T-helper 1 cell (primary cell): ENCODE measurements around the gene HLA-F.

ENCODE experiments used
- DNase-seq, 5 donors: peaks; one replicate each; pipeline ENCODE4 v3.0.0-alpha.2; 2012 to 2020

The HLA-F gene

DNA sequence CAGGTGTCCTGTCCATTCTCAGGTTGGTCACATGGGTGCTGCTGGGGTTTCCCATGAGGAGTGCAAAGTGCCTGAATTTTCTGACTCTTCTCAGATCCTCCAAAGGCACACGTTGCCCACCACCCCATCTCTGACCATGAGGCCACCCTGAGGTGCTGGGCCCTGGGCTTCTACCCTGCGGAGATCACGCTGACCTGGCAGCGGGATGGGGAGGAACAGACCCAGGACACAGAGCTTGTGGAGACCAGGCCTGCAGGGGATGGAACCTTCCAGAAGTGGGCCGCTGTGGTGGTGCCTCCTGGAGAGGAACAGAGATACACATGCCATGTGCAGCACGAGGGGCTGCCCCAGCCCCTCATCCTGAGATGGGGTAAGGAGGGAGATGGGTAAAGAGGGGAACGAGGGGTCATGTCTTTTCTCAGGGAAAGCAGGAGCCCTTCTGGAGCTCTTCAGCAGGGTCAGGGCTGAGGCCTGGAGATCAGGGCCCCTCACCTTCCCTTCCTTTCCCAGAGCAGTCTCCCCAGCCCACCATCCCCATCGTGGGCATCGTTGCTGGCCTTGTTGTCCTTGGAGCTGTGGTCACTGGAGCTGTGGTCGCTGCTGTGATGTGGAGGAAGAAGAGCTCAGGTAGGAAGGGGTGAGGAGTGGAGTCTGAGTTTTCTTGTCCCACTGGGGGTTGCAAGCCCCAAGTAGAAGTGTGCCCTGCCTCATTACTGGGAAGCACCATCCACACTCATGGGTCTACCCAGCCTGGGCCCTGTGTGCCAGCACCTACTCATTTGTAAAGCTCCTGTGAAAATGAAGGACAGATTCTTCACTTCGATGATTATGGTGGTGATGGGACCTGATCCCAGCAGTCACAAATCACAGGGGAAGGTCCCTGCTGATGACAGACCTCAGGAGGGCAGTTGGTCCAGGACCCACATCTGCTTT, 2.0 kb downstream of the HLA-F start:
- no peak for DNase-seq

- DNase-seq: no peak
Measured at GRCh38 chr6:29726001-29726400, 2.8 kb downstream of the HLA-F start.

GRCh38 chr6:29726571-29727194, 3.4 kb downstream of the HLA-F start:
- DNase-seq: no peak

GRCh38 chr6:29727637-29728036, 4.4 kb downstream of the HLA-F start:
- no peak for DNase-seq

DNA sequence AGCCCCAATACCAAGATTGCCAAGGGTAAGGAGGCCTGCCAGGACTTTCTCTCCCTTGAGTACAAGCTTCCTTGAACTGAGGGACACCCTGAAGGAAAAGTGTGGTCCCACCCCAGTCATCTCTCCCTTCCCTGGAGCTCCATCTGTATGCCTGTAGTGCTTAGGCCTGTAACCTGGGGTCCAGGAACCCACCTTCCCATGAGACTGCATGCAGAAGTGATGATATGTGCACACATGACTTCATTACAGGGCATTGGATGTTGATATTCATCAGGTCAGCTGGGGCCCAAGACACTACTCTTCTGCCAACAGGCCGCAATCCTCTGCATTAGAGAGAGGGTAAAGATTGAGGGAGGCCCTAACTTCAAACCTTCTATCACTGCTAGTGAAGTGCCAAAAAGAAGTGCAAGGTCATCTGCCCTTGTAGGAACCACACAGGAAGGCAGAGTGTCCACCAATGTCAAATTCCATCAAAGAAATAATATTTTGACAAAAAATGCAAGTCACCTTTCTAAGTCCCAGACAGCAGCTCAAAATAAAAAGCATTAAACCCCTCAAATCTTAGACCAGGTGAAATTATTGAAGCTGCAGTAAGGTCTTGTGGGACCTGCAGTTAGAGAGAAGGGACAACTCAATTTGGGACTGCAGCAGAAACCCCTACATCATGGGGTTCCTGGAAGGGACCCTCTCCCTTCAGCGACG, 5.1 kb downstream of the HLA-F start:
- no peak for DNase-seq

DNA sequence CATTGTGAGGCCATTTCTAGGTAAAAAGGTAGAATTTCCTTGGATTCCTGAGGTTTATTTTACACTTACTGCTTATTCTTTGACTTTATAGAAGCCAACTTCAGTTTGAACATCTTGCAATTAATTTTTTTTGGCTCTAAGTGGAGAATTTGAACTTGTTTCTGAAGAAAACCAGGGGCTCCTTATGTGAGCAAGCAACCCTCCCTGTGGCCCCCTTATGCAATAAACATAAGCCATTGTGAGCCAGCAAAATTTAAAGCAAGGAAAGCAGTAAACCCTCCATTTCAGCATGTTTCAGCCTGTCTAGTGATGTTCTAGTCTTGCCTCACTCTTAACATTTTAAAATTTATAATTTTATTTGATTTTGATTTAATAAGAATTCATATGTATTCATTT, 5.6 kb downstream of the HLA-F start:
- DNase-seq: no peak

GRCh38 chr6:29729774-29730328, 6.6 kb downstream of the HLA-F start:
- DNase-seq: no peak

DNA sequence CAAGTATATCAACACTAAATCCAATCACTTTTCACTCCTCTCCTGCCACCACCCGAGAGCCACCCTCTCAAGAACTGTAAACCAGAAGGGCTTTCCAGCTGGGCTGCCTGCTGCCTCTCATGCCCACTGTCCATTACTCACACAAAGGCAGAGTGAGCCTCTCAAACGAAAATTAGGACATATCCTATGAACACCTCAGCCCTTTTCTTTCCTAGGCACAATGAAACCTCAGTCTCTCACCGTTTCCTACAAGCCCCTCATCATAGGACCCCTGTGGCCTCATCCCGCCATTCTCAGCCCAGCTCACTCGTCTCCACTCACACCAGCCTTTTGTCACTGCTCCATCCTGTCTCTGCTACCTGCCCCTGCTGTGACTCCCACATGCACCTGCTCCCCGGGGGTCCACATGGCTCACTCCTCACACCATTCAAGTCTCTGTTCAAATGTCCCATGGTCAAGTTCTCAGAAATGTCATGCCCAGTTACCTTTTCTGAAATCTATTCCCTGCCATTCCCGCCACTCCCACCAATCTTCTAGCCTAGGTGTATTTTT, 7.4 kb downstream of the HLA-F start:
- DNase-seq: no peak

DNA sequence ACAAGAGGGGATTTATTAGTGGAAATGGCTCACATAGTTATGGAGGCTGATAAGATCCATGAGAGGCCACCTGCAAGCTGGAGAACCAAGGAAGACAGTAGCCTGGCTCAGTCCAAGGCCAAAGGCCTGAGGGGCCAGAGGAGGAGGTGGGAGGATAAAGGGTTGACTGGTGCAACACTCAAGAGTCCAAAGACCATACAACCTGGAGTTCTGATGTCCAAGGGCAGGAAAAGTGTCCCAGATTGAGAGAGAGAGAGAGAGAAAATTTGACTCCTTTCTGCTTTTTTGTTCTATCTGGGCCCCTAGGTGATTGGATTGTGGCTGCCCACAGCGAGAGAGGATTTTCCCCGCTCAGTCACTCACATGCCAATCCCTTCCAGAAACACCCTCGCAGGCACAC, 8.0 kb downstream of the HLA-F start:
- no peak for DNase-seq

DNA sequence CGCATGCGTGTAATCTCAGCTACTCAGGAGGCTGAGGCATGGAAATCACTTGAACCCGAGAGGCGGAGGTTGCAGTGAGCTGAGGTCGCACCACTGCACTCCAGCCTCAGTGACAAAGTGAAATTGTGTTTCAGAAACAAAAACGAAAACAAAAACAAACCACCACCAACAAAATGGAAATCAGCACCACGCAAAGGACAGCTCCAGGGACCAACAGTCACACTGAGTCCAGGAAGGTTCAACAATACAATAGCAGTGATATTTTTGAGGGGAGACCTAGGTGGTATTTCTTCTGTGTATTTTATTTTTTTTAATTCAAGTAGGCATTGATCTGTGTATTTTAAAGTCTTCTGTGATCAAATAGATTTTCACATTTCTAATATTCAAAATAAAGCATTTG, 9.8 kb downstream of the HLA-F start:
- DNase-seq: no peak

- DNase-seq: no peak
Measured at GRCh38 chr6:29734046-29735018, 11.1 kb downstream of the HLA-F start.

DNA sequence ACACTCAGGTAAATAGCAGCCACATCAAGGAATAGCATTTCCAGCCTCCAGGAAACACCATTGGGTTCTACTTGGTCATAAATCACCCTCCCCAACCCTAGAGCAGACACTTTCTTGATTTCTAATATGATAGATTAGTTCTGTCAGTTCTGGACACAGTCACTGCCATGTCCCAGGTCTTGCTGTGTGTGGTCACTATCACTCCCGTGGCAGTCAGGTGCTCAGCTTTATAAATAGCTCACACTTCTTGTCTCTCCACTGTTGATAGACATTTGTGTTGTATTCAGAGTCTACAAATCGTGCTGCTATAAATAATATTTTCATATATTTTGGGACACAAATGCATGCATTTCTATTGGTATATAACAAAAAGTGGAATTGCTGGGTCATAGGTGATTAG, 13.3 kb downstream of the HLA-F start:
- DNase-seq: no peak

DNA sequence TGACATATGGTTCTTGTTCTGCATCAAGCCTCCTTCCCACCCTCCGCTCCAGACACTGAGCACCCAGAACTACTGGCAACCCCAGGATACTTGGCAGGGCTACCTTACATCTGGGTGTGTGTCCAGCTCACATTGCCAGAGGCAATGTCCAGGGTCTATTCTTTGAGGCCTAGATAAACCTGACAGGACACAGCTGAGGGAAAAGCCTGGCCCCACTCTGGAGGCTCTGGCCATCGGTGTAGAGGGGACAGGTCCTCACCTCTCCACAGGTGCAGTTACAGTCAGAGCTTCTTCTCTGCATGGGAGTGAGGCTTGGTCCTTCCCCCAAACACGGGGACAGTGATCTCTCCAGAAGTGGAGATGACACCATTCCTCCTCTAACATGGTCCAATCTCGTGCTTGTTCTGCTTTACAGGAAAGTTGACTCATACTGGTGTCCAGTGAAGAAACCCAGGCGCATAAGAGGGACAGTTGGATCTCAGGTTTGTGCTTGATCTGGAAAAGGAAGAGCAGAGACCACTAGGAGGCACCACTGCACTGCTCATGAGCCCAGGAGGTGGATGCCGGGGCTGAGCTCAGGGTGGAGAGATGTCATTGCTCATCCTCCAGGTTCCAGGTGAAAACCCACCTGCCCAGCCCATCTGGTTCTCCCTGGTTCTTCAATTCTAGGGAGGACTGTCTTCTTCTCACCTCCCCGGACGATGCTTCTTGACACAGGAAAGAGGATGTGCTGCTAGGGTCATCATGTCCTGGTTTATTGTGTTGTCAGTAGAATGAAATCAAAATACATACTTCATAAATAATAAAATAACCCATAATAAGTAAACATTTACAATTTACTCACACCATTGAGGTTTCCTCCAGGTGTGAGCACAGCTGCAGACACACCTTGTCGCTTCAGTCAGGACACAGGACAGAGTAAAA, 14.7 kb downstream of the HLA-F start:
- DNase-seq: peak; percentile 38 to 70 (median 64)

- DNase-seq: no peak
Measured at GRCh38 chr6:29739136-29739881, 16.1 kb downstream of the HLA-F start.

DNA sequence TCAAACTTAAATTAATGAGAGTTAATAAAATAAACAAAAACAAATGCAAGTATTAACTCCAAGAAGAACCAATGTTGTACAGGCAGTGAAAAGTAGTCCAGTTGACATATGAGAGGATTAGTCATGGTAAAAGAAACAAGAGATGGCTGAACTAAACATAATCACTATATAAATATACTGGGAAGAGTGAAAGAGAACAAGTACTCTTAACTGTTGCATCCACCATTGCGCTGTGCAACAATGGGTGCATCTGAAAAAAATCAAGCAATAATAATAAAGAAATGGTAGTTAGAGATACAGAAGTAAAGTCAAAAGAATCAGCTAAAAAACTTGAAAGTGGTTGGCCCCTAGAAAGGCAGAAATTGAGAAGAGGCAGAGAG, 16.6 kb downstream of the HLA-F start:
- DNase-seq: no peak

- no peak for DNase-seq
Measured at GRCh38 chr6:29741592-29741991, 18.4 kb downstream of the HLA-F start.

GRCh38 chr6:29742127-29742526, 18.9 kb downstream of the HLA-F start:
- no peak for DNase-seq

GRCh38 chr6:29743025-29743424, 19.8 kb downstream of the HLA-F start:
- DNase-seq: no peak

DNA sequence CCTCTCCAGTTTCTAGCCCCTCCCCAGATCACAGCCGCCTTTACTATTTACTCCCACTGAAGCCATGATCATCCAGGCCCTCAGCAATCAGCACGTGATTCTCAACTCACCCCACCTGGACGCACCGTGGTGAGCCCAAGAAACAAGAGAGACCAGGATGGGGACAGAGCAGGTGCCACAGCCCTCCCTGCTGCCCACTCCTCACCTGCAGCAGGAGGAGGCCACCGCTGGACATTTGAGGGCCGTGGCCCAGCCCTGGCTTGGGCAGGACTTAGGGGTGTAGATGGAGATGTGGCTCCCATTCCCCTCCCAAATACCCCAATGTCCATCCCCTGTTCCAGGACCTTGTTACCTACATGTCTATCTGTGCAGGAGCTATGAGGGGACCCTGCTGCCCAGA, 20.3 kb downstream of the HLA-F start:
- DNase-seq: no peak

GRCh38 chr6:29744131-29744530, 20.9 kb downstream of the HLA-F start:
- no peak for DNase-seq
